ENCODE results near the gene RIPPLY2. TPM values are rescaled to one million over a fixed set of nuclear protein-coding genes. Genes with fewer than 3 reads are reported as not detected.
"Not testable (repeated sequence)": the region's sequence is repeated elsewhere in the genome, so short reads cannot be mapped to it uniquely, and the experiment has no call there.

The RIPPLY2 gene
- total RNA-seq (not detected), total RNA-seq (0 to 0.06 (median 0) reads per million in 29 experiments)
- not detected for total RNA-seq (2013)

- Mint-ChIP-seq H3K27ac (no peak within 1 kb of the TSS), H3K27me3 (peaks cover 48 to 57% of the 10 kb centered on the region in 2 donors), H3K4me1 (peaks cover 10 to 19% (median 15%) of the 10 kb centered on the region in 3 donors), H3K9me3 (no peaks in the 10 kb centered on the region), H3K4me3 (peak within 1 kb of the TSS; percentile 39 to 67 (median 57)), H3K36me3 (no peaks in the 10 kb centered on the region)
- Histone ChIP-seq H3K27ac (ENCODE audit: low read length) (no peak within 1 kb of the TSS), H3K27me3 (replicated peaks in 1 of 2; ENCODE audit: control insufficient read depth in 2 of 2, extremely low read depth in 1 of 2, insufficient read depth in 2 of 2, low read length in 1 of 2) (peaks cover 20 to 24% of the 10 kb centered on the region in 2 experiments), H3K4me1 (ENCODE audit: control insufficient read depth in 1 of 2, extremely low read depth in 1 of 2, insufficient read depth in 2 of 2, low read length in 2 of 2) (peaks cover 0 to 12% of the 10 kb centered on the region in 2 experiments), H3K4me3 (ENCODE audit: control insufficient read depth in 1 of 2, extremely low read depth in 1 of 2, low read length in 1 of 2) (no peak within 1 kb of the TSS), H3K9me3 (no peaks in the 10 kb centered on the region), H3K36me3 (ENCODE audit: control insufficient read depth in 2 of 2, extremely low read depth in 1 of 2, insufficient read depth in 1 of 2, low read length in 1 of 2) (no peaks in the 10 kb centered on the region)
- ChIA-PET CTCF (no interaction called here), POLR2A (interaction anchor here in 1 of 2 donors (0.6 kb wide), 1 partner anchor 17 kb away, joined by 3 read pairs; no protein-coding TSS in a partner anchor)
- peak in 2 of 4 experiments; percentile 36 to 46 for ATAC-seq (replicated peaks in 1 of 4)
- 2% methylated on average over 71 of the region's 81 CpGs for WGBS (ENCODE audit: insufficient coverage)
- peak in 1 of 35 experiments; percentile 4 for DNase-seq
These were observed at the start of gene RIPPLY2 for GRCh38 chr6:83853178-83854000. TSS of gene RIPPLY2 (plus strand) at chr6:83853360. CDS start at chr6:83853417, 57 bp downstream.

GRCh38 chr6:83803492-83803891 is 49.7 kb upstream of the RIPPLY2 start:
- H3K36me3 Mint-ChIP-seq; H3K27ac ChIP-seq (ENCODE audit: low read length); H3K4me3 ChIP-seq (ENCODE audit: control insufficient read depth in 1 of 2, extremely low read depth in 1 of 2, low read length in 1 of 2); H3K9me3 ChIP-seq; H3K9me3 Mint-ChIP-seq; H3K4me3 Mint-ChIP-seq; POLR2A ChIA-PET; H3K36me3 ChIP-seq (ENCODE audit: control insufficient read depth in 2 of 2, extremely low read depth in 1 of 2, insufficient read depth in 1 of 2, low read length in 1 of 2); ATAC-seq (replicated peaks in 1 of 4); DNase-seq; CTCF ChIA-PET; H3K4me1 ChIP-seq (ENCODE audit: control insufficient read depth in 1 of 2, extremely low read depth in 1 of 2, insufficient read depth in 2 of 2, low read length in 2 of 2); H3K27me3 Mint-ChIP-seq; H3K4me1 Mint-ChIP-seq; H3K27ac Mint-ChIP-seq; H3K27me3 ChIP-seq (replicated peaks in 1 of 2; ENCODE audit: control insufficient read depth in 2 of 2, extremely low read depth in 1 of 2, insufficient read depth in 2 of 2, low read length in 1 of 2): not testable (repeated sequence)
- WGBS (ENCODE audit: insufficient coverage) = no CpG with 5 or more reads among the region's 21 CpGs

- Histone ChIP-seq H3K36me3 (ENCODE audit: control insufficient read depth in 2 of 2, extremely low read depth in 1 of 2, insufficient read depth in 1 of 2, low read length in 1 of 2) (no peaks in the 10 kb centered on the region), H3K27me3 (replicated peaks in 1 of 2; ENCODE audit: control insufficient read depth in 2 of 2, extremely low read depth in 1 of 2, insufficient read depth in 2 of 2, low read length in 1 of 2) (no peaks in the 10 kb centered on the region), H3K4me3 (ENCODE audit: control insufficient read depth in 1 of 2, extremely low read depth in 1 of 2, low read length in 1 of 2) (no peak overlapping the region), H3K9me3 (no peaks in the 10 kb centered on the region), H3K4me1 (ENCODE audit: control insufficient read depth in 1 of 2, extremely low read depth in 1 of 2, insufficient read depth in 2 of 2, low read length in 2 of 2) (no peaks in the 10 kb centered on the region), H3K27ac (ENCODE audit: low read length) (no peak overlapping the region)
- Mint-ChIP-seq H3K9me3 (peaks cover 0 to 5% (median 0%) of the 10 kb centered on the region in 3 donors), H3K4me1 (no peaks in the 10 kb centered on the region), H3K4me3 (no peak overlapping the region), H3K36me3 (no peaks in the 10 kb centered on the region), H3K27me3 (peaks cover 5 to 7% of the 10 kb centered on the region in 2 donors), H3K27ac (no peak overlapping the region)
- ChIA-PET CTCF (no interaction called here), POLR2A (no interaction called here)
- no peak for DNase-seq
- ATAC-seq (replicated peaks in 1 of 4) = no peak
These were observed 48.3 kb upstream of the RIPPLY2 start for GRCh38 chr6:83804886-83805285.

- Mint-ChIP-seq H3K9me3 (peaks cover 0 to 5% (median 0%) of the 10 kb centered on the region in 3 donors), H3K4me1 (no peaks in the 10 kb centered on the region), H3K4me3 (no peak overlapping the region), H3K27ac (no peak overlapping the region), H3K27me3 (peaks cover 5 to 7% of the 10 kb centered on the region in 2 donors), H3K36me3 (no peaks in the 10 kb centered on the region)
- Histone ChIP-seq H3K4me1 (ENCODE audit: control insufficient read depth in 1 of 2, extremely low read depth in 1 of 2, insufficient read depth in 2 of 2, low read length in 2 of 2) (no peaks in the 10 kb centered on the region), H3K36me3 (ENCODE audit: control insufficient read depth in 2 of 2, extremely low read depth in 1 of 2, insufficient read depth in 1 of 2, low read length in 1 of 2) (no peaks in the 10 kb centered on the region), H3K4me3 (ENCODE audit: control insufficient read depth in 1 of 2, extremely low read depth in 1 of 2, low read length in 1 of 2) (no peak overlapping the region), H3K27me3 (replicated peaks in 1 of 2; ENCODE audit: control insufficient read depth in 2 of 2, extremely low read depth in 1 of 2, insufficient read depth in 2 of 2, low read length in 1 of 2) (no peaks in the 10 kb centered on the region), H3K27ac (ENCODE audit: low read length) (no peak overlapping the region), H3K9me3 (no peaks in the 10 kb centered on the region)
- DNase-seq (no peak), ATAC-seq (replicated peaks in 1 of 4) (no peak)
- ChIA-PET POLR2A (no interaction called here), CTCF (interaction anchor here in 1 of 2 donors (0.5 kb wide), 1 partner anchor 295 kb away, joined by 11 read pairs; the partner anchor contains the start of gene PRSS35)
These were observed 45.2 kb upstream of the RIPPLY2 start for GRCh38 chr6:83808005-83808404.

GRCh38 chr6:83808926-83809325 is 44.2 kb upstream of the RIPPLY2 start:
- Mint-ChIP-seq H3K4me3 (no peak overlapping the region), H3K27ac (no peak overlapping the region), H3K27me3 (peaks cover 4 to 5% of the 10 kb centered on the region in 2 donors), H3K36me3 (no peaks in the 10 kb centered on the region), H3K9me3 (peaks cover 0 to 5% (median 0%) of the 10 kb centered on the region in 3 donors), H3K4me1 (no peaks in the 10 kb centered on the region)
- WGBS (ENCODE audit: insufficient coverage) = no CpG with 5 or more reads among the region's 3 CpGs
- POLR2A ChIA-PET = no interaction called here
- Histone ChIP-seq H3K27me3 (replicated peaks in 1 of 2; ENCODE audit: control insufficient read depth in 2 of 2, extremely low read depth in 1 of 2, insufficient read depth in 2 of 2, low read length in 1 of 2) (no peaks in the 10 kb centered on the region), H3K36me3 (ENCODE audit: control insufficient read depth in 2 of 2, extremely low read depth in 1 of 2, insufficient read depth in 1 of 2, low read length in 1 of 2) (no peaks in the 10 kb centered on the region), H3K9me3 (no peaks in the 10 kb centered on the region), H3K4me1 (ENCODE audit: control insufficient read depth in 1 of 2, extremely low read depth in 1 of 2, insufficient read depth in 2 of 2, low read length in 2 of 2) (no peaks in the 10 kb centered on the region), H3K4me3 (ENCODE audit: control insufficient read depth in 1 of 2, extremely low read depth in 1 of 2, low read length in 1 of 2) (no peak overlapping the region), H3K27ac (ENCODE audit: low read length) (no peak overlapping the region)
- DNase-seq (no peak), ATAC-seq (replicated peaks in 1 of 4) (no peak)
- CTCF ChIA-PET = no interaction called here

- CTCF ChIA-PET = interaction anchor here in 1 of 2 donors (0.7 kb wide), 1 partner anchor 24 kb away, joined by 4 read pairs; no protein-coding TSS in a partner anchor
- H3K9me3 Mint-ChIP-seq = no peaks in the 10 kb centered on the region
- Histone ChIP-seq H3K4me3 (ENCODE audit: control insufficient read depth in 1 of 2, extremely low read depth in 1 of 2, low read length in 1 of 2) (no peak overlapping the region), H3K27ac (ENCODE audit: low read length) (no peak overlapping the region), H3K36me3 (ENCODE audit: control insufficient read depth in 2 of 2, extremely low read depth in 1 of 2, insufficient read depth in 1 of 2, low read length in 1 of 2) (no peaks in the 10 kb centered on the region), H3K9me3 (no peaks in the 10 kb centered on the region), H3K4me1 (ENCODE audit: control insufficient read depth in 1 of 2, extremely low read depth in 1 of 2, insufficient read depth in 2 of 2, low read length in 2 of 2) (no peaks in the 10 kb centered on the region), H3K27me3 (replicated peaks in 1 of 2; ENCODE audit: control insufficient read depth in 2 of 2, extremely low read depth in 1 of 2, insufficient read depth in 2 of 2, low read length in 1 of 2) (no peaks in the 10 kb centered on the region)
- ATAC-seq (replicated peaks in 1 of 4) (no peak), DNase-seq (no peak)
- H3K4me3 Mint-ChIP-seq = no peak overlapping the region
- no peaks in the 10 kb centered on the region for H3K36me3 Mint-ChIP-seq
- no peak overlapping the region for H3K27ac Mint-ChIP-seq
- peaks cover 0 to 6% of the 10 kb centered on the region in 2 donors for H3K27me3 Mint-ChIP-seq
- no peaks in the 10 kb centered on the region for H3K4me1 Mint-ChIP-seq
- POLR2A ChIA-PET = interaction anchor here in 1 of 2 donors (0.6 kb wide), 1 partner anchor 1650 kb away, joined by 3 read pairs; no protein-coding TSS in a partner anchor
These were observed 40.6 kb upstream of the RIPPLY2 start for GRCh38 chr6:83812595-83812994.

Measured in T-cell (primary cell).